PC-9 (cell line): Measurements from ENCODE around the gene SPRY4. TPM values are rescaled to one million over a fixed set of nuclear protein-coding genes. Genes with fewer than 3 reads are reported as not detected.

Source experiments
- BruUV-seq: library from RNA; stranded (reverse); fragments of 400-500 nt; replicated peaks from 2 replicates; lab custom pipeline; 2021; lab: Mats Ljungman, UMichigan
- CTCF ChIA-PET: fragments of 300-600 bp; sonication (Branson Sonifier 250); formaldehyde crosslinking; loops from one replicate; lab custom pipeline; 2022; ENCODE audit warnings: antibody characterized with exemption; lab: Charles Lee
- POLR2A ChIA-PET: fragments of 300-600 bp; sonication (Branson Sonifier 250); formaldehyde crosslinking; loops from one replicate; lab custom pipeline; 2022; ENCODE audit warnings: antibody characterized with exemption; ENCODE audit not compliant: unreplicated experiment; lab: Charles Lee
- DNase-seq, 2 experiments: peaks; one replicate each; pipeline versions ENCODE4 v3.0.0 to v3.0.0-alpha.2; 2015 to 2022; ENCODE audit warnings: mixed read lengths in 1 of 2
- H2AFZ ChIP-seq: fragments of 200-600 bp; sonication (generic); 2 replicates; pipeline ENCODE4 v1.8.1; 2017; ENCODE audit warnings: antibody characterized with exemption
- H3F3A ChIP-seq: fragments of 200-600 bp; sonication (generic); 2 replicates; pipeline ENCODE4 v1.8.1; 2017; ENCODE audit warnings: antibody characterized with exemption, mild to moderate bottlenecking, low read depth; ENCODE audit not compliant: insufficient read depth
- H3K27ac ChIP-seq: fragments of 200-600 bp; sonication (generic); 2 replicates; pipeline ENCODE4 v1.6.1; 2016; ENCODE audit warnings: mixed run types
- H3K27me3 ChIP-seq: fragments of 200-600 bp; sonication (generic); 2 replicates; pipeline ENCODE4 v1.6.1; 2016; ENCODE audit warnings: low read depth, mixed run types; ENCODE audit not compliant: insufficient read depth
- H3K36me3 ChIP-seq: fragments of 200-600 bp; sonication (generic); 2 replicates; pipeline ENCODE4 v1.6.1; 2016; ENCODE audit warnings: low read depth, mixed run types
- H3K4me1 ChIP-seq: fragments of 200-600 bp; sonication (generic); replicated peaks from 2 replicates; pipeline ENCODE4 v1.6.1; 2016; ENCODE audit warnings: mixed run types; ENCODE audit not compliant: insufficient read depth
- H3K4me2 ChIP-seq: fragments of 200-600 bp; sonication (generic); 2 replicates; pipeline ENCODE4 v1.6.1; 2017; ENCODE audit warnings: mixed run types
- H3K4me3 ChIP-seq: fragments of 200-600 bp; sonication (generic); 2 replicates; pipeline ENCODE4 v1.6.1; 2016; ENCODE audit warnings: mixed run types
- H3K79me2 ChIP-seq: fragments of 200-600 bp; sonication (generic); 2 replicates; pipeline ENCODE4 v1.6.1; 2017; ENCODE audit warnings: low read depth, mixed run types
- H3K9me2 ChIP-seq: fragments of 200-600 bp; sonication (generic); 2 replicates; pipeline ENCODE4 v1.8.1; 2017; ENCODE audit warnings: mild to moderate bottlenecking; ENCODE audit not compliant: insufficient read depth
- H3K9me3 ChIP-seq: fragments of 200-600 bp; sonication (generic); 2 replicates; pipeline ENCODE4 v1.8.1; 2016; ENCODE audit warnings: low read depth; ENCODE audit not compliant: insufficient read depth
- H4K20me1 ChIP-seq: fragments of 200-600 bp; sonication (generic); 2 replicates; pipeline ENCODE4 v1.8.1; 2017; ENCODE audit not compliant: insufficient read depth
- CTCF ChIP-seq: fragments of 200-600 bp; sonication (generic); conservative IDR thresholded peaks from 2 replicates; pipeline ENCODE4 v1.6.1; 2017; ENCODE audit warnings: mixed run types, antibody characterized with exemption, mild to moderate bottlenecking, moderate library complexity
- EZH2 ChIP-seq: fragments of 200-600 bp; sonication (generic); IDR thresholded peaks from 2 replicates; pipeline ENCODE4 v1.8.0; 2017; ENCODE audit warnings: antibody characterized with exemption, low read depth
- intact Hi-C: fragments of 100-400 bp; cut with micrococcal nuclease; formaldehyde crosslinking; loops from one replicate; pipeline ENCODE4 v1.10.0; 2022; ENCODE audit not compliant: unreplicated experiment
- total RNA-seq: library from RNA; stranded (reverse); gene quantifications from 2 replicates; pipeline ENCODE4 v1.2.3, GENCODE V29; 2021

SPRY4 gene
- total RNA-seq, 1 experiment from 2014 or later = 11.0 TPM

GRCh38 chr5:142304013-142304701 is 20.7 kb downstream of the SPRY4 start:
- Histone ChIP-seq H3K9me3 (no peaks in the 10 kb centered on the region), H3K36me3 (peaks cover 12% of the 10 kb centered on the region; the same call in 1 of the 2 replicates), H4K20me1 (no peaks in the 10 kb centered on the region; the same call in 1 of the 2 replicates), H3K27ac (no peak overlapping the region), H3K4me1 (no peaks in the 10 kb centered on the region), H3K79me2 (0 out of 2 replicates have a peak, but pooled peaks cover 5% of the 10 kb centered on the region), H3K27me3 (no peaks in the 10 kb centered on the region), H3K4me2 (no peak overlapping the region), H3K9me2 (no peaks in the 10 kb centered on the region), H2AFZ (no peak overlapping the region), H3F3A (peaks cover 36% of the 10 kb centered on the region), H3K4me3 (no peak overlapping the region)
- intact Hi-C loops = no loop called here
- no TSS peak for BruUV-seq
- TF ChIP-seq EZH2 (no peak), CTCF (no peak)
- CTCF ChIA-PET = interaction anchor here (0.6 kb wide), 2 partner anchors 45 to 168 kb away, joined by 3 read pairs; no protein-coding TSS in a partner anchor
- no peak for DNase-seq
- POLR2A ChIA-PET = no interaction called here

GRCh38 chr5:142303565-142303964 is 21.3 kb downstream of the SPRY4 start:
- Histone ChIP-seq H3K4me3 (no peak overlapping the region), H2AFZ (no peak overlapping the region), H4K20me1 (no peaks in the 10 kb centered on the region; the same call in 1 of the 2 replicates), H3K36me3 (peaks cover 8% of the 10 kb centered on the region; the same call in 1 of the 2 replicates), H3K9me2 (no peaks in the 10 kb centered on the region), H3F3A (peaks cover 30% of the 10 kb centered on the region), H3K4me1 (no peaks in the 10 kb centered on the region), H3K9me3 (no peaks in the 10 kb centered on the region), H3K4me2 (no peak overlapping the region), H3K27ac (no peak overlapping the region), H3K27me3 (no peaks in the 10 kb centered on the region), H3K79me2 (0 out of 2 replicates have a peak, but pooled peaks cover under 1% of the 10 kb centered on the region)
- no peak for DNase-seq
- BruUV-seq = no TSS peak
- CTCF ChIA-PET = interaction anchor here (0.6 kb wide), 2 partner anchors 46 to 169 kb away, joined by 3 read pairs; no protein-coding TSS in a partner anchor
- TF ChIP-seq CTCF (no peak), EZH2 (no peak)
- POLR2A ChIA-PET = no interaction called here
- intact Hi-C loops = no loop called here

- Histone ChIP-seq H3F3A (peaks cover 11% of the 10 kb centered on the region), H3K36me3 (no peaks in the 10 kb centered on the region), H3K4me3 (no peak overlapping the region), H2AFZ (no peak overlapping the region), H3K4me1 (no peaks in the 10 kb centered on the region), H3K27me3 (no peaks in the 10 kb centered on the region), H4K20me1 (no peaks in the 10 kb centered on the region; the same call in 1 of the 2 replicates), H3K27ac (no peak overlapping the region), H3K9me3 (no peaks in the 10 kb centered on the region), H3K79me2 (no peaks in the 10 kb centered on the region), H3K4me2 (no peak overlapping the region), H3K9me2 (no peaks in the 10 kb centered on the region)
- ChIA-PET POLR2A (no interaction called here), CTCF (no interaction called here)
- intact Hi-C loops = no loop called here
- TF ChIP-seq EZH2 (no peak), CTCF (no peak)
- BruUV-seq = no TSS peak
- DNase-seq = no peak
These were observed 23.3 kb downstream of the SPRY4 start for GRCh38 chr5:142301540-142301939.
